Fibroblast of lung (primary cell): ENCODE results near the gene RTN4RL1.
A peak's percentile ranks its signal among the peaks of the same experiment; 100 is the strongest.

Source experiments
- CTCF ChIP-seq, 2 donors: IDR thresholded peaks in 1 of 2; conservative IDR thresholded peaks in 1 of 2; 1 replicate in 1 of 2; 2 replicates in 1 of 2; pipeline ENCODE4 v1.5.1; 2011 to 2012; ENCODE audit warnings: low read length in 2 of 2, control low read depth in 1 of 2, inconsistent platforms in 1 of 2, low read depth in 1 of 2, mild to moderate bottlenecking in 1 of 2
- EZH2 ChIP-seq: IDR thresholded peaks from 2 replicates; pipeline ENCODE4 v1.5.1; 2012; ENCODE audit warnings: low read length, control low read depth, mild to moderate bottlenecking; ENCODE audit errors: missing control alignments

GRCh38 chr17:2042390-2042847 lies 17.3 kb upstream of the RTN4RL1 start:
- peak in 1 of 2 donors; percentile 46 for TF ChIP-seq CTCF (conservative IDR thresholded peaks at IDR 0.05 in 1 of 2, IDR thresholded peaks at IDR 0.05 in 1 of 2; ENCODE audit: low read depth in 1 of 2, low read length in 2 of 2)
- TF ChIP-seq EZH2 = no peak
